RWPE1 (cell line): ENCODE data around the gene UBAP1.
"Not testable (repeated sequence)": the region's sequence is repeated elsewhere in the genome, so short reads cannot be mapped to it uniquely, and the experiment has no call there.

Experiments
- CTCF ChIA-PET: fragments of 350-600 bp; sonication (Branson Sonifier 250); formaldehyde crosslinking; extraction: SDS; loops from one replicate; lab custom pipeline; 2021; lab: Yijun Ruan, JAX
- POLR2A ChIA-PET: fragments of 400-600 bp; formaldehyde crosslinking; extraction: SDS; loops from one replicate; lab custom pipeline; 2020; ENCODE audit warnings: antibody characterized with exemption; ENCODE audit not compliant: low non-redundant PET; lab: Yijun Ruan, JAX
- DNase-seq: peaks from one replicate; pipeline ENCODE4 v3.0.0; 2012; ENCODE audit warnings: low spot score
- H3K27ac ChIP-seq: fragments of 450-650 bp; 2 replicates; pipeline ENCODE4 v1.5.1; 2017
- TF ChIP-seq, protein P1 (sequence below): fragments of 450-650 bp; conservative IDR thresholded peaks from 2 replicates; pipeline ENCODE4 v1.5.1; 2017; ENCODE audit warnings: low read depth, mild to moderate bottlenecking

Gene UBAP1

DNA sequence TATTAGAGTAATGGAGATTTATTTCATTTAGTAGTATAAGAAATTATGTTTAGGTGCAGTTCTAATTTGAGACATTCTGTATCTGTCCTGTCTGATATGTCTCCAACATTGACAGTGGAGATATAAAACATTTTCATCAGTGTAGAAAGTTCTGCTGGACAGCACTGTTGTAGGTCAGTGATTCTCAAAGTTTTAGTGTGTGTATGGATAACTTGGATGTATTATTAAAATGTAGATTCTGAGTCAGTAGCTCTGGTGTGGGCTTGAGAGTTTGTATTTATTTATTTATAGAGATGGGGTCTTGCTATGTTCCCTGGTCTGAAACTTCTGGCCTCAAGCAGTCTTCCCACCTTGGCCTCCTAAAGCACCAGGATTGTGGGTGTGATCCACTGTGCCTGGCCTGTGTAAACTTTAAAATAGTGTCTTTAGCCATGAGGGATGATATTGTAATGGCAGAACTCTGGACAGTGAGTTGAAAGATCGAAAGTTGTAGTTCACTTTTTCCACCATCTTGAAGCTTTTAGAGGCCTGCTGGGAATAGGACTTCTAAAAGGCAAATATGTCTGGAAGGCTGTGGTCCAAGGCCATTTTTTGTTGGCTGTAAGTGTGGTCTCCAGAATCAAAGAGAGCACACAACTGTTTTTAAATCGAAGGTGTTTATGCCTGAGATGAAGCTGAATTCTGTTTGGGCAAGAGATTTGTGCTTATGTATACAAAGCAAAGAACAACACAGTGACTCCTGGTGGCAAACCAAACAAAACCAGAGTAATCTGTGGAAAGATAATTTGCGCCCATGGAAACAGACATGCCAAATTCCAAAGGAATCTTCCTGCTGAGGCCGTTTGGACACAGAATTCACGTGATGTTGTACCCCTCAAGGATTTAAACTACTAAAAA is 12.4 kb downstream of the UBAP1 start:
- ChIA-PET CTCF (interaction anchor here (0.6 to 0.7 kb wide), 3 partner anchors 11 to 62 kb away, joined by 3 to 5 read pairs (median 3); no protein-coding TSS in a partner anchor), POLR2A (no interaction called here)
- TF ChIP-seq, protein P1, sequence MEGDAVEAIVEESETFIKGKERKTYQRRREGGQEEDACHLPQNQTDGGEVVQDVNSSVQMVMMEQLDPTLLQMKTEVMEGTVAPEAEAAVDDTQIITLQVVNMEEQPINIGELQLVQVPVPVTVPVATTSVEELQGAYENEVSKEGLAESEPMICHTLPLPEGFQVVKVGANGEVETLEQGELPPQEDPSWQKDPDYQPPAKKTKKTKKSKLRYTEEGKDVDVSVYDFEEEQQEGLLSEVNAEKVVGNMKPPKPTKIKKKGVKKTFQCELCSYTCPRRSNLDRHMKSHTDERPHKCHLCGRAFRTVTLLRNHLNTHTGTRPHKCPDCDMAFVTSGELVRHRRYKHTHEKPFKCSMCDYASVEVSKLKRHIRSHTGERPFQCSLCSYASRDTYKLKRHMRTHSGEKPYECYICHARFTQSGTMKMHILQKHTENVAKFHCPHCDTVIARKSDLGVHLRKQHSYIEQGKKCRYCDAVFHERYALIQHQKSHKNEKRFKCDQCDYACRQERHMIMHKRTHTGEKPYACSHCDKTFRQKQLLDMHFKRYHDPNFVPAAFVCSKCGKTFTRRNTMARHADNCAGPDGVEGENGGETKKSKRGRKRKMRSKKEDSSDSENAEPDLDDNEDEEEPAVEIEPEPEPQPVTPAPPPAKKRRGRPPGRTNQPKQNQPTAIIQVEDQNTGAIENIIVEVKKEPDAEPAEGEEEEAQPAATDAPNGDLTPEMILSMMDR: peak; percentile 14; the same call in 1 of the 2 replicates
- DNase-seq: no peak
- no peak overlapping the region for H3K27ac ChIP-seq

DNA sequence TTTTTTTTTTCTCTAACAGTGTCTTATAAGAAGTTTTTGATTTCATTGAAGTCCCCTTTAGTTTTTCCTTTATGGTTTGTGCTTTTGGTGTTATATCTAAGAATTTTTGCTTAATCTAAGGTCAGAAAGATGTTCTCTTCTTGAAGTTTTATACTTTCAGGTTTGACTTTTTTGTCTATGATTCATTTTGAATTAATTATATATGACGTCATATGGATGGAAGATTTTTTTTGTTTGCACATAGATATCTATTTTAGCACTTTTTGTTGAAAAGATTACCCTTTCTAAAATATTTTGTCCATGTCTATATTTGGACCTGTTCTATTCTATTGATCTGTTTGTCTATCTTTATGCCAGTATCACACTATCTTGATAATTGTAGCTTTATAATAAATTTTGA is 16.3 kb downstream of the UBAP1 start:
- DNase-seq: no peak
- ChIA-PET POLR2A (interaction anchor here (0.6 kb wide), 1 partner anchor 17 kb away, joined by 4 read pairs; no protein-coding TSS in a partner anchor), CTCF (interaction anchor here (0.6 kb wide), 1 partner anchor 39 kb away, joined by 3 read pairs; no protein-coding TSS in a partner anchor)
- TF ChIP-seq, protein P1: no peak
- H3K27ac ChIP-seq: no peak overlapping the region

DNA sequence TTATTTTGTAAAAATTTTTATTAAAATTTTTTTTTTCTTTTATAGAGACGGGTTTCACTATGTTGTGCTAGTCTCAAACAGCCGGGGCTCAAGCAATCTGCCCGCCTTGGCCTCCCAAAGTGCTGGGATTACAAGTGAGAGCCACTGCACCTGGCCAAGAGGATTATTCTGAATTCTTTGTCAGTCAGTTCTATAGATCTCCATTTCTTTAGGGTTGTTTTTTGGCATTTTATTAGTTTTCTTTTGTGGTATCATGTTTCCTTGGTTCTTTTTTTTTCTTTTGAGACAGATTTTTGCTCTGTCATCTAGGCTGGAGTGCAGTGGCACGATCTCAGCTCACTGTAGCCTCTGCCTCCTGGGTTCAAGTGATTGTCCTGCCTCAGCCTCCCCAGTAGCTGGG is 18.4 kb downstream of the UBAP1 start:
- POLR2A ChIA-PET, CTCF ChIA-PET, DNase-seq: not testable (repeated sequence)

DNA sequence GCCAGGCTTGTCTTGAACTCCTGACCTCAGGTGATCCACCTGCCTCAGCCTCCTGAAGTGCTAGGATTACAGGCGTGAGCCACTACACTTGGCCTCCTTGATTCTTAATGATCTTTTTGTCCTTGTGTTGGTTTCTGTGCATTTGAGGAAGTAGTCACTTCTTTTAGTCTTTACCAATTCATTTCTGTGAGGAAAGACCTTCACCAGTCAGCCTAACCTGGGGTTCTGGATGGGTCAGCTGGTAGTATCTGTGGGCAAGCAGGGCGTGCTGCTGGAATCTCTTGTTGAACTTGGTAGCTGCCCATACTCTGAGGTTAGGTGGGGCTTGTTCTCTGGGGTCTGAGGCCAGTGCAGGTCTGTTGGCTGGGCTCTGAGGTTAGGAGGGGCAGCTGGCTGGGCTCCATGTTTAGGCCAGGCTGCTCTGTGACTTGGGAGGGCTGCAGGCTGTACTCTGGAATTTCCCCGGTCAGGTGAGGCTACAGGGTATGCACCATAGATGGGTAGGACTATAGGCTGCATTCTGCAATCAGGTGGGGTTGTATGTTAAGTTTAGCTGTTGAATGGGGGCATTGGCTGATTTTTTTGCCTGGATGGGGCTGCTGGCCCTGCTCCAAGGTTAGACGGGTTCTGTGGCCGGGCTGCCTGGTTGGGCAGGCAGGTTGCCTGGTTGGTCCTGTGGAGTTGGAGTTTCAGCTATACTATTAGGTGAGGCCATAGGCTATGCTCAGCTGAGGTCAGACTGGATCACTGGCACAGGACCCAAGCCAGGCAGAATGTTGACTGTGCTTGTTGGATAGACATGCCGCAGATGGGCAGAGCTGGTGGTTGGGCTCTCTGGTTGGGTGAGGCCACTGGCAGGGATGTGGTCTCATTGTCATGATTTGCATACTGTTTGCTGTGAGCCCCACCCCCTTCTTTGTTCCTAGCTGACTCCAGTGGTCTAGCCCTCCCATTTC is 19.2 kb downstream of the UBAP1 start:
- peak overlapping the region; percentile 36 for H3K27ac ChIP-seq
- POLR2A ChIA-PET: no interaction called here

More for the DNA sequence above, 18.4 kb downstream of the UBAP1 start:
- peak overlapping the region; percentile 36 for H3K27ac ChIP-seq

DNA sequence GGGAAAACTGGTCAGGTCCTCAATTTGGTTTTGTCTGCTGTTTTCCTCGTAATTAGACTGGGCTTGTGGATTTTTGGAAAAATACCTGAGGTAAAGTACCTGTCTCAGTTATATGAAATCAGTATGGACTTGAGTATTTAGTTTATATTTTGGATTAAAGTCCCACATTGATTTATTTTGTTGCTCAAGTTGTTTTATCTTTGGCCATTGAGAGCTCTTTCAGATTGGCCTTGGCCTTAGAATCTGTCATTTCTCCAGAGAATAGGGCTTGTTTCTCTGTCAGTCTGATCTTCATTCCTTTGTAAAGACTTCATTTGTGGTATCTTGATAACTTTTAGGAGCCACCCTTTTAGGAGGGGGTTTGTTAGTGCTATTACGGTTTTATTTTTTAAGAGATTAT is 21.2 kb downstream of the UBAP1 start:
- no peak for DNase-seq
- TF ChIP-seq, protein P1: no peak
- CTCF ChIA-PET: interaction anchor here (1.4 kb wide), 1 partner anchor 10 kb away, joined by 3 read pairs; no protein-coding TSS in a partner anchor
- POLR2A ChIA-PET: no interaction called here
- H3K27ac ChIP-seq: no peak overlapping the region

More for the DNA sequence above, 19.2 kb downstream of the UBAP1 start:
- TF ChIP-seq, protein P1: no peak
- CTCF ChIA-PET: interaction anchor here (1.0 kb wide), 1 partner anchor 55 kb away, joined by 3 read pairs; no protein-coding TSS in a partner anchor
- no peak for DNase-seq

DNA sequence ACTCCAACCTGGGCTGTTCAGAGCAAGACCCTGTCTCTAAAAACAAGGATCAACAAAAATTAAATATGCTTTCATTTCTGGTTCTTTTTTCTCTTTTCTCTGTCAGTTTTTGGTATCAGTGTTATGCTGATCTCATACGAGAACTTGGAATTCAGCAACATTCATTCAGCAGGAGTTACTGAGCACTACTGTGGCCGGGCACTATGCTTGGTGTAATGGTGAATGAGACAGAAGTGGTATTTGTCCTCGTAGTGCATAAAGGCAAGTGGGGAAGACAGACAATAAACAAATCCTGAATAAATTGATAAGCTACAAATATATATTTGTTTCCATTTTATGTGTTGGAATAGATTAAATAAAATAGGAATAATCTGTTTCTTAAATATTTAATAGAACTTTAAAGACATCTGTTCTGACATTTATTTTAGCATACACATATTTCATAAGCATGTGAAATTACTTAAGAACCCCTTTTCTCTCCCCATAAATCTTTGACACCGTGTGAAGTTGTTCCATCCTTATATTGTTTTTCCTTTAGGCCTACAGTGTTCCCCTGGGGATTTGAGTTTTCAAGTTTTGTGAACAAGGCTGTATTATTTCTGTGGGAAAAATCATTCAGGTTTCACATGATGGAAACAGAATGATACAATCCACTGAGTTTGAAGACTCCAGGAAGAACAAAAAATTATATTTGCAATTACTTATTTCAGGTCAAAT is 24.6 kb downstream of the UBAP1 start:
- CTCF ChIA-PET: interaction anchor here (0.6 kb wide), 1 partner anchor 13 kb away, joined by 5 read pairs; no protein-coding TSS in a partner anchor
- H3K27ac ChIP-seq: peak overlapping the region; percentile 83
- DNase-seq: no peak
- POLR2A ChIA-PET: no interaction called here
- TF ChIP-seq, protein P1: no peak
